ENCODE results near the gene LORICRIN. TPM values are rescaled to one million over a fixed set of nuclear protein-coding genes. Genes with fewer than 3 reads are reported as not detected.
A peak's percentile ranks its signal among the peaks of the same experiment; 100 is the strongest.
"Not testable (repeated sequence)": the region's sequence is repeated elsewhere in the genome, so short reads cannot be mapped to it uniquely, and the experiment has no call there.

LORICRIN gene
- total RNA-seq, 5 donors from 2014 or later (not counting 1 experiment from before 2014, with no cell fraction given) = 0.20 TPM; not detected in 4

GRCh38 chr1:153220606-153221303, 38.7 kb upstream of the LORICRIN start:
- CTCF ChIA-PET = interaction anchor here in 1 of 2 donors (1.5 kb wide), 1 partner anchor 9 kb away, joined by 4 read pairs; no protein-coding TSS in a partner anchor
- POLR2A ChIA-PET = no interaction called here
- no peak for ATAC-seq (replicated peaks in 1 of 4)
- Mint-ChIP-seq H3K27me3 (peaks cover 21 to 31% of the 10 kb centered on the region in 2 donors), H3K4me1 (peaks cover 3 to 14% (median 6%) of the 10 kb centered on the region in 3 donors), H3K27ac (no peak overlapping the region), H3K9me3 (no peaks in the 10 kb centered on the region), H3K36me3 (no peaks in the 10 kb centered on the region), H3K4me3 (no peak overlapping the region)
- H3K4me3 ChIP-seq (ENCODE audit: control insufficient read depth in 1 of 2, extremely low read depth in 1 of 2, low read length in 1 of 2) = no peak overlapping the region
- H3K36me3 ChIP-seq (ENCODE audit: control insufficient read depth in 2 of 2, extremely low read depth in 1 of 2, insufficient read depth in 1 of 2, low read length in 1 of 2) = no peaks in the 10 kb centered on the region
- H3K27ac ChIP-seq (ENCODE audit: low read length) = no peak overlapping the region
- H3K9me3 ChIP-seq = no peaks in the 10 kb centered on the region
- no peaks in the 10 kb centered on the region for H3K4me1 ChIP-seq (ENCODE audit: control insufficient read depth in 1 of 2, extremely low read depth in 1 of 2, insufficient read depth in 2 of 2, low read length in 2 of 2)
- 47% methylated on average over 3 of the region's 6 CpGs for WGBS (ENCODE audit: insufficient coverage)
- no peak for DNase-seq
- peaks cover 0 to 25% of the 10 kb centered on the region in 2 experiments for H3K27me3 ChIP-seq (replicated peaks in 1 of 2; ENCODE audit: control insufficient read depth in 2 of 2, extremely low read depth in 1 of 2, insufficient read depth in 2 of 2, low read length in 1 of 2)

- DNase-seq = peak in 30 of 35 experiments; percentile 10 to 47 (median 30)
- H3K9me3 Mint-ChIP-seq; H3K27ac ChIP-seq (ENCODE audit: low read length); H3K27ac Mint-ChIP-seq; H3K4me1 Mint-ChIP-seq; H3K4me3 Mint-ChIP-seq; H3K36me3 Mint-ChIP-seq; H3K9me3 ChIP-seq; POLR2A ChIA-PET; CTCF ChIA-PET; H3K36me3 ChIP-seq (ENCODE audit: control insufficient read depth in 2 of 2, extremely low read depth in 1 of 2, insufficient read depth in 1 of 2, low read length in 1 of 2); H3K4me1 ChIP-seq (ENCODE audit: control insufficient read depth in 1 of 2, extremely low read depth in 1 of 2, insufficient read depth in 2 of 2, low read length in 2 of 2); H3K4me3 ChIP-seq (ENCODE audit: control insufficient read depth in 1 of 2, extremely low read depth in 1 of 2, low read length in 1 of 2): not testable (repeated sequence)
- 62% methylated on average over 9 of the region's 16 CpGs for WGBS (ENCODE audit: insufficient coverage)
- H3K27me3 ChIP-seq (replicated peaks in 1 of 2; ENCODE audit: control insufficient read depth in 2 of 2, extremely low read depth in 1 of 2, insufficient read depth in 2 of 2, low read length in 1 of 2) = peaks cover 0 to 23% of the 10 kb centered on the region in 2 experiments
- ATAC-seq (replicated peaks in 1 of 4) = peak in 3 of 4 experiments; percentile 38 to 50 (median 48)
- peaks cover 17 to 26% of the 10 kb centered on the region in 2 donors for H3K27me3 Mint-ChIP-seq
These were observed 36.2 kb upstream of the LORICRIN start for GRCh38 chr1:153223040-153223891.

- no peak for ATAC-seq (replicated peaks in 1 of 4)
- Mint-ChIP-seq H3K27me3 (peaks cover 19 to 29% of the 10 kb centered on the region in 2 donors), H3K4me3 (no peak overlapping the region), H3K27ac (no peak overlapping the region), H3K36me3 (no peaks in the 10 kb centered on the region), H3K4me1 (peaks cover 0 to 3% (median 0%) of the 10 kb centered on the region in 3 donors), H3K9me3 (no peaks in the 10 kb centered on the region)
- ChIA-PET CTCF (no interaction called here), POLR2A (no interaction called here)
- DNase-seq = no peak
- Histone ChIP-seq H3K36me3 (ENCODE audit: control insufficient read depth in 2 of 2, extremely low read depth in 1 of 2, insufficient read depth in 1 of 2, low read length in 1 of 2) (no peaks in the 10 kb centered on the region), H3K4me3 (ENCODE audit: control insufficient read depth in 1 of 2, extremely low read depth in 1 of 2, low read length in 1 of 2) (no peak overlapping the region), H3K9me3 (no peaks in the 10 kb centered on the region), H3K27me3 (replicated peaks in 1 of 2; ENCODE audit: control insufficient read depth in 2 of 2, extremely low read depth in 1 of 2, insufficient read depth in 2 of 2, low read length in 1 of 2) (peaks cover 0 to 28% of the 10 kb centered on the region in 2 experiments), H3K27ac (ENCODE audit: low read length) (no peak overlapping the region), H3K4me1 (ENCODE audit: control insufficient read depth in 1 of 2, extremely low read depth in 1 of 2, insufficient read depth in 2 of 2, low read length in 2 of 2) (no peaks in the 10 kb centered on the region)
- WGBS (ENCODE audit: insufficient coverage) = 60% methylated on average over 2 of the region's 2 CpGs
These were observed 31.7 kb upstream of the LORICRIN start for GRCh38 chr1:153227810-153228209.

- Histone ChIP-seq H3K27me3 (replicated peaks in 1 of 2; ENCODE audit: control insufficient read depth in 2 of 2, extremely low read depth in 1 of 2, insufficient read depth in 2 of 2, low read length in 1 of 2) (peaks cover 0 to 25% of the 10 kb centered on the region in 2 experiments), H3K4me1 (ENCODE audit: control insufficient read depth in 1 of 2, extremely low read depth in 1 of 2, insufficient read depth in 2 of 2, low read length in 2 of 2) (no peaks in the 10 kb centered on the region), H3K4me3 (ENCODE audit: control insufficient read depth in 1 of 2, extremely low read depth in 1 of 2, low read length in 1 of 2) (no peak overlapping the region), H3K9me3 (no peaks in the 10 kb centered on the region), H3K27ac (ENCODE audit: low read length) (no peak overlapping the region), H3K36me3 (ENCODE audit: control insufficient read depth in 2 of 2, extremely low read depth in 1 of 2, insufficient read depth in 1 of 2, low read length in 1 of 2) (no peaks in the 10 kb centered on the region)
- ATAC-seq (replicated peaks in 1 of 4) (no peak), DNase-seq (no peak)
- CTCF ChIA-PET = interaction anchor here in 1 of 2 donors (0.9 kb wide), 1 partner anchor 9 kb away, joined by 3 read pairs; no protein-coding TSS in a partner anchor
- no peak overlapping the region for H3K27ac Mint-ChIP-seq
- no peak overlapping the region for H3K4me3 Mint-ChIP-seq
- H3K36me3 Mint-ChIP-seq = no peaks in the 10 kb centered on the region
- no peaks in the 10 kb centered on the region for H3K9me3 Mint-ChIP-seq
- H3K4me1 Mint-ChIP-seq = no peaks in the 10 kb centered on the region
- H3K27me3 Mint-ChIP-seq = peaks cover 16 to 29% of the 10 kb centered on the region in 2 donors
- POLR2A ChIA-PET = interaction anchor here in 1 of 2 donors (0.7 kb wide), 1 partner anchor 1147 kb away, joined by 4 read pairs; no protein-coding TSS in a partner anchor
- no CpG with 5 or more reads among the region's 1 CpG for WGBS (ENCODE audit: insufficient coverage)
These were observed 31.0 kb upstream of the LORICRIN start for GRCh38 chr1:153228491-153228890.

GRCh38 chr1:153229076-153229829, 30.2 kb upstream of the LORICRIN start:
- H3K27ac Mint-ChIP-seq; H3K4me1 ChIP-seq (ENCODE audit: control insufficient read depth in 1 of 2, extremely low read depth in 1 of 2, insufficient read depth in 2 of 2, low read length in 2 of 2); H3K4me1 Mint-ChIP-seq; H3K9me3 Mint-ChIP-seq; ATAC-seq (replicated peaks in 1 of 4); H3K36me3 Mint-ChIP-seq; H3K27ac ChIP-seq (ENCODE audit: low read length); H3K4me3 ChIP-seq (ENCODE audit: control insufficient read depth in 1 of 2, extremely low read depth in 1 of 2, low read length in 1 of 2); H3K36me3 ChIP-seq (ENCODE audit: control insufficient read depth in 2 of 2, extremely low read depth in 1 of 2, insufficient read depth in 1 of 2, low read length in 1 of 2); H3K9me3 ChIP-seq; H3K4me3 Mint-ChIP-seq: not testable (repeated sequence)
- ChIA-PET POLR2A (interaction anchor here in 1 of 2 donors (0.7 kb wide), 1 partner anchor 68 kb away, joined by 3 read pairs; no protein-coding TSS in a partner anchor), CTCF (interaction anchor here (0.9 to 1.2 kb wide), 2 partner anchors 8 kb away, joined by 3 to 4 read pairs; no protein-coding TSS in a partner anchor)
- WGBS (ENCODE audit: insufficient coverage) = 14% methylated on average over 1 of the region's 12 CpGs
- DNase-seq = peak in 7 of 35 experiments; percentile 2 to 17 (median 12)
- peaks cover 11 to 25% of the 10 kb centered on the region in 2 donors for H3K27me3 Mint-ChIP-seq
- H3K27me3 ChIP-seq (replicated peaks in 1 of 2; ENCODE audit: control insufficient read depth in 2 of 2, extremely low read depth in 1 of 2, insufficient read depth in 2 of 2, low read length in 1 of 2) = peaks cover 0 to 21% of the 10 kb centered on the region in 2 experiments

- no peaks in the 10 kb centered on the region for H3K9me3 ChIP-seq
- Mint-ChIP-seq H3K27me3 (peaks cover 18 to 26% of the 10 kb centered on the region in 2 donors), H3K27ac (no peak overlapping the region), H3K4me3 (no peak overlapping the region), H3K9me3 (no peaks in the 10 kb centered on the region), H3K36me3 (no peaks in the 10 kb centered on the region), H3K4me1 (no peaks in the 10 kb centered on the region)
- POLR2A ChIA-PET = no interaction called here
- no peak overlapping the region for H3K27ac ChIP-seq (ENCODE audit: low read length)
- no peak overlapping the region for H3K4me3 ChIP-seq (ENCODE audit: control insufficient read depth in 1 of 2, extremely low read depth in 1 of 2, low read length in 1 of 2)
- H3K27me3 ChIP-seq (replicated peaks in 1 of 2; ENCODE audit: control insufficient read depth in 2 of 2, extremely low read depth in 1 of 2, insufficient read depth in 2 of 2, low read length in 1 of 2) = peaks cover 0 to 18% of the 10 kb centered on the region in 2 experiments
- CTCF ChIA-PET = interaction anchor here in 1 of 2 donors (0.7 kb wide), 1 partner anchor 8 kb away, joined by 3 read pairs; no protein-coding TSS in a partner anchor
- no peaks in the 10 kb centered on the region for H3K4me1 ChIP-seq (ENCODE audit: control insufficient read depth in 1 of 2, extremely low read depth in 1 of 2, insufficient read depth in 2 of 2, low read length in 2 of 2)
- no peaks in the 10 kb centered on the region for H3K36me3 ChIP-seq (ENCODE audit: control insufficient read depth in 2 of 2, extremely low read depth in 1 of 2, insufficient read depth in 1 of 2, low read length in 1 of 2)
- DNase-seq = no peak
- no peak for ATAC-seq (replicated peaks in 1 of 4)
- WGBS (ENCODE audit: insufficient coverage) = 80% methylated on average over 4 of the region's 4 CpGs
These were observed 28.1 kb upstream of the LORICRIN start for GRCh38 chr1:153231363-153231762.

Data from T-cell (primary cell).